K562 (cell line): ENCODE data around the gene XRCC2.

Experiments used
- CTCF ChIP-seq, 3 experiments: IDR thresholded peaks in 2 of 3; conservative IDR thresholded peaks in 1 of 3; 2 replicates each; pipeline ENCODE4 v1.5.1; 2011 to 2012; ENCODE audit warnings: low read length in 3 of 3, mild to moderate bottlenecking in 3 of 3, control low read depth in 2 of 3, improper control_type of control experiment in 1 of 3, inconsistent platforms in 1 of 3, low read depth in 1 of 3, mixed read lengths in 1 of 3, moderate library complexity in 1 of 3; ENCODE audit not compliant: insufficient read depth in 2 of 3
- CTCFL ChIP-seq: IDR thresholded peaks from 2 replicates; pipeline ENCODE4 v1.6.1; 2011; ENCODE audit warnings: borderline replicate concordance, low read depth, mild to moderate bottlenecking, moderate library complexity, low read length; ENCODE audit not compliant: insufficient read depth, poor library complexity, severe bottlenecking
- ESRRA ChIP-seq: fragments of 450-650 bp; IDR thresholded peaks from 2 replicates; pipeline ENCODE4 v1.6.1; 2014; ENCODE audit warnings: low read depth, mild to moderate bottlenecking, moderate library complexity, borderline replicate concordance
- HDAC1 ChIP-seq, 2 experiments: fragments of 450-650 bp; IDR thresholded peaks; 2 replicates each; pipeline ENCODE4 v1.6.1; 2016 to 2017; ENCODE audit warnings: inconsistent platforms in 1 of 2, mild to moderate bottlenecking in 1 of 2, moderate library complexity in 1 of 2
- HES1 ChIP-seq: fragments of 450-650 bp; IDR thresholded peaks from 2 replicates; pipeline ENCODE4 v1.6.1; 2016; ENCODE audit warnings: low read depth, mild to moderate bottlenecking, moderate library complexity
- KAT8 ChIP-seq: fragments of 450-650 bp; IDR thresholded peaks from 2 replicates; pipeline ENCODE4 v1.6.1; 2016; ENCODE audit warnings: low read depth, mild to moderate bottlenecking
- KDM1A ChIP-seq, 2 experiments: fragments of 450-650 bp; IDR thresholded peaks; 2 replicates each; pipeline ENCODE4 v1.6.1; 2016; ENCODE audit warnings: mild to moderate bottlenecking in 2 of 2
- POLR2AphosphoS5 ChIP-seq: IDR thresholded peaks from 2 replicates; pipeline ENCODE4 v1.6.1; 2011; ENCODE audit warnings: mild to moderate bottlenecking, low read depth, low read length, moderate library complexity; ENCODE audit not compliant: control insufficient read depth, insufficient read depth
- SPI1 ChIP-seq: IDR thresholded peaks from 2 replicates; pipeline ENCODE4 v1.6.1; 2011; ENCODE audit warnings: low read depth, low read length, control low read depth, borderline replicate concordance
- TBP ChIP-seq: optimal IDR thresholded peaks from 2 replicates; pipeline ENCODE3; 2011; ENCODE audit warnings: low read depth, low read length, improper control_type of control experiment
- TRIM25 ChIP-seq: fragments of 450-650 bp; IDR thresholded peaks from 2 replicates; pipeline ENCODE4 v1.7.0; 2016; ENCODE audit warnings: borderline replicate concordance
- ZEB2 ChIP-seq: fragments of 450-650 bp; IDR thresholded peaks from 2 replicates; pipeline ENCODE4 v1.6.1; 2016

GRCh38 chr7:152660021-152660420, 15.9 kb downstream of the XRCC2 start:
- TF ChIP-seq ZEB2 (no peak), CTCF (IDR thresholded peaks at IDR 0.05 in 2 of 3, conservative IDR thresholded peaks at IDR 0.05 in 1 of 3; ENCODE audit: insufficient read depth in 2 of 3, low read depth in 1 of 3, low read length in 3 of 3) (no peak), POLR2AphosphoS5 (no peak), HDAC1 (IDR thresholded peaks at IDR 0.05) (no peak), KDM1A (IDR thresholded peaks at IDR 0.05) (no peak), CTCFL (no peak), HES1 (no peak), TRIM25 (no peak), TBP (no peak), SPI1 (no peak), ESRRA (no peak), KAT8 (no peak)
